Measurements from ENCODE around the gene SLC36A4. TPM values are rescaled to one million over a fixed set of nuclear protein-coding genes. Genes with fewer than 3 reads are reported as not detected.
"Not testable (repeated sequence)": the region's sequence is repeated elsewhere in the genome, so short reads cannot be mapped to it uniquely, and the experiment has no call there.

Gene SLC36A4
- total RNA-seq = 10 to 100 TPM; 18.0 to 20.2 TPM

DNA sequence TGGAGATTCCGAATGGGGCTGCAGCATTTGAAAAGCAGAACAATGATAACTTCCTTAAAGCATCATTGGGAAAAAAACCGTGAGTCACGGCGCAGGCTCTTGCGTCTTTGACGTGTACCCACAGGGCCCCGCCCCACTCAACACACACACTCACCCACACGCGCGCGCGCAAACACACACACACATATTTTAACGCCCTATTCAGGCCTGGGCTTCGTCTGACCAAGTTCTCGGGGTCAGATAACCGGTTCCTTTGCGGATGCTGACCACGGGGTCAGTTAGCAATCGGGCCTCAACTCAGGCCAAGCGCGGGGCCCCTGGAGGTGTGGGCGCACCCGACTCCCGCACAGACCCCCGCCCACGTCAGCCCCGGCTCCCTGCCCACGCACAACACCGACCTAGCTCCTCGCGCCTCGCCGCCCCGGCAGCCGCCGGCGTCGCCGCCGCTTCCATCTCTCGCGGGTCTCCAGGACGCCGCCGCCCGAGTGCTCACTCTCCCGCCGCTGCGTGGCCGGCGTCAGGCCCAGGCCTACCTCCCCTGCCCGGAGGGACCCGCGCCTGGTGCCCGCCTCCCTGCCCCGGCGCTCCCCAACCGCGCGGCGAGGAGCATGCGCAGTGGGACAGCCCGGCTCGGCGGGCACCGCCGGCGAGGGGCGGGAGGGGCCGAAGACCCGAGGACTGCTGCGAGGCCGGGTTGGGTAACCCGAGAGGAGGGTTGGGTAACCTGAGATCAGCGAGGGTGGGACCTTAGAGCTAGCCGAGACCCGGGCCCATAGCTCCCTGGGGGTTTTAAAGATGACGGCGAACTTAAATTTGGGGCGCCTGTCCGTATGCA lies at the start of gene SLC36A4:
SLC36A4 (minus strand) TSS at position 612 of the 835 bp plus-strand sequence; CDS start at position 453, 159 bp downstream.
- H3K9me3 Mint-ChIP-seq = no peaks in the 10 kb centered on the region
- H3K36me3 Mint-ChIP-seq (ENCODE audit: insufficient read depth in 2 of 2) = peaks cover 0 to 3% of the 10 kb centered on the region in 2 donors
- peak within 1 kb of the TSS; percentile 84 to 93 for H3K4me3 Mint-ChIP-seq
- H3K27me3 Mint-ChIP-seq (ENCODE audit: low read depth) = peaks cover 7% of the 10 kb centered on the region
- H3K27ac Mint-ChIP-seq = peak within 1 kb of the TSS; percentile 87
- peaks cover 21% of the 10 kb centered on the region for H3K4me1 Mint-ChIP-seq (ENCODE audit: low read depth)
- ATAC-seq (replicated peaks in 1 of 2) (peak; percentile 94), DNase-seq (peak; percentile 89 to 91)

DNA sequence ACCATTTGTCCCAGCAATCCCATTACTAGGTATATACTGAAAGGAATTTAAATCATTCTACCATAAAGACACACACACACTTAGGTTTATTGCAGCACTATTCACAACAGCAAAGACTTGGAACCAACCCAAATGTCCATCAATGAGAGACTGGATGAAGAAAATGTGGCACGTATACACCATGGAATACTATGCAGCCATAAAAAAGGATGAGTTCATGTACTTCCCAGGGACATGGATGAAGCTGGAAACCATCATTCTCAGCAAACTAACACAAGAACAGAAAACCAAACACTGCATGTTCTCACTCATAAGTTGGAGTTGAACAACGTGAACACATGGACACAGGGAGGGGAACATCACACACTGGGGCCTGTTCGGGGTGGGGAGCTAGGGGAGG lies 49.0 kb upstream of the SLC36A4 start:
- not testable (repeated sequence) for H3K36me3 Mint-ChIP-seq (ENCODE audit: insufficient read depth in 2 of 2); H3K4me1 Mint-ChIP-seq (ENCODE audit: low read depth); H3K27ac Mint-ChIP-seq; H3K9me3 Mint-ChIP-seq; DNase-seq; ATAC-seq (replicated peaks in 1 of 2); H3K4me3 Mint-ChIP-seq
- peaks cover 23% of the 10 kb centered on the region for H3K27me3 Mint-ChIP-seq (ENCODE audit: low read depth)

DNA sequence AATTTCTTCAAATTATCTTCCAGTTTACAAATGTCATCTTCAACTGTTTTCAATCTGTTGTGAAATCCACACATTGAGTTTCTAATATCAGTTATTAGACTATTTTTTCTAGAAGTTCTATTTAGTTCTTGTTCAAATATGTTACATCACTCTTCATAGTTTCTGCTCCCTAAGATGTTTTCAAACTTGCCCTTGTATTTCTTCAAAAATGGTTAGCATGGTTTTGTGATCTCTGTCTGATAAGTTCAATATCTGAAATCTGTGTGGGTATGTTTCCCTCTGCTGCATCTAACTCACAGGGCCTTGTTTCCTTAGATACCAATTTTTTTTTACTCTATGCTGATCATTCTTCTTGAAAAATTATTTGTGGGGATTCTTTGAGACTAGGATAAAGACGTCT lies 46.2 kb upstream of the SLC36A4 start:
- Mint-ChIP-seq H3K4me1 (ENCODE audit: low read depth) (no peaks in the 10 kb centered on the region), H3K27ac (peak overlapping the region; percentile 43), H3K27me3 (ENCODE audit: low read depth) (peaks cover 23% of the 10 kb centered on the region), H3K36me3 (ENCODE audit: insufficient read depth in 2 of 2) (no peaks in the 10 kb centered on the region), H3K4me3 (no peak overlapping the region), H3K9me3 (peaks cover 0 to 3% of the 10 kb centered on the region in 2 donors)
- ATAC-seq (replicated peaks in 1 of 2) = no peak
- no peak for DNase-seq

DNA sequence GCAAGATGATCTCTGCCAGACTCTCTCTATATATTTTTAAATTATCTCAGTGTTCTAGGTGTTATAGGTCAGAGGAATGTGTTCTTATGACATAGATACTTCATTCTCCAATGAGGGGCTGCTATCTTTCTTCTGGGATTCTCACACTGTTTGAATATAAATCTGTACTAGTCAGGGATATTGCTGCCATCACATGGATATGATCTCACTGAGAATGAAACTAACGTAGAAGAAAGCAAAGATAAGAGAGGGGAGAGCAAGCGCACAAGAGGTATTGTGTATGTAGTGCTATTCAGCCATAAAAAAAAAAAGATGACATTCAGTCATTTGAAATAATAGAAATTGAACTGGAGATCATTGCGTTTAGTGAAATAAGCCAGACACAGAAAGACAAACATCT lies 42.2 kb upstream of the SLC36A4 start:
- ATAC-seq (replicated peaks in 1 of 2) = no peak
- H3K4me3 Mint-ChIP-seq = no peak overlapping the region

DNA sequence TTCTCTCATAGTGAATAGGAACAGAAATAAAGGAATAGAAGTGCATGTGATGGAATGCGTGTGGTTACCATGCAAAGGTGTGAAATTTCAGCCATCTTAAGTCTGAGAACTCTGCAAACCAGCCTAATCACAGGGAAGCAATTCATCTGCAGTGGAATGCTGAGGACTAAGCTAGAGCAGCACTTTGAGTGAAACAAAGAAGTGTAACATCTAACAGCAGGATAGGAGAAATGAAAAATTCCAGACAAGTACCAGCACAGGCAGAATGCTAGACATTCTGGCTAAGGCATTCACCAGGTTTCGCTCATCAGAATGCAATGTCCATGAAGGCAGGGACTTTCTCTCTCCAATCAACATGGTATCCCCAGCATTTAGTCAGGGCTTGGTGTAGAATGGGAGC lies 41.2 kb upstream of the SLC36A4 start:
- Mint-ChIP-seq H3K27ac (no peak overlapping the region), H3K4me3 (no peak overlapping the region), H3K9me3 (no peaks in the 10 kb centered on the region), H3K36me3 (ENCODE audit: insufficient read depth in 2 of 2) (no peaks in the 10 kb centered on the region), H3K27me3 (ENCODE audit: low read depth) (peaks cover 34% of the 10 kb centered on the region), H3K4me1 (ENCODE audit: low read depth) (no peaks in the 10 kb centered on the region)
- DNase-seq (no peak), ATAC-seq (replicated peaks in 1 of 2) (no peak)

More for the DNA sequence above, 42.2 kb upstream of the SLC36A4 start:
- H3K27me3 Mint-ChIP-seq (ENCODE audit: low read depth) = peaks cover 36% of the 10 kb centered on the region
- H3K27ac Mint-ChIP-seq = no peak overlapping the region
- no peaks in the 10 kb centered on the region for H3K4me1 Mint-ChIP-seq (ENCODE audit: low read depth)
- H3K9me3 Mint-ChIP-seq = no peaks in the 10 kb centered on the region
- H3K36me3 Mint-ChIP-seq (ENCODE audit: insufficient read depth in 2 of 2) = no peaks in the 10 kb centered on the region
- no peak for DNase-seq

DNA sequence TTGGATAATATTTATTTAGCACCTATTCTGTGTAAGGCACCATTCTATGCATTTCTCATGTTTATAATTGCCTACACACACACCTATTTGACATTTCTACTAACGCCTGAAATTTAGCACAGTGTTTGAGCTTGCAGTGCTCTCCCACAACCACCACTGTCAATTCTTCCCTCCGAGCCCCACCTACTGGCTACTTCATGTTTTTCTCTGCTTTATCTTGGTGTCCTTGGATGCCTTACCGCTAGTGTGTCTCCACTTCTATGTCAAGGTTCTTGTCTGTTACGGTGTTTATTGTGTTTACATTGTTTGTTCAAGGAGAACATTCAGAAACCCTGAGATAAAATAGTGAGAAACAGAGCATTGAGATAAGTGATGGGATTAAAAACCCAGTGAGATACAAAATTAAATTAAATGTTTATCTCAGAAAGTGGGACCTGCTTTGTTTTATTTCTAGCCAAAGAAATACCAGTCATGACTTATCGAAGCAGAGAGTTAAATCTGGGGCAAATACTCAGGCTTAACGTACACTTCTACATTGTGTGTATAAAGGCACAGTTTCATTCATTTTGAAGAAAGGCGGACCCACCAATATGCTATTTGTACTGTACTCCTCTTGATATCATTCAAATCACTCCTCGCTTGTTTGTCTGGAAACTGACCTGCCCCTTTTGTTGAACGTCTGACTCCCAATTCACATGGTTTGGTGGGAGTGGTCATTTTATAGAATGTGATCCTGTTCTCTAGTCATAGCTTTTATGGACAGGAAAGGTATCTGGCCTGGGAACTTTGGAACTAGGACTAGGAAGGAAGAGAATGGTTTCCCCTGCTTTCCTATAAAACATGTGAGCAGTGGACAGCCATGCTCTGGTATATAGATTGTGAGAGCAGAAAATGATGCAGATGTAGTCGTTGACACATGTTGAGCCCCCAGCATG lies 39.2 kb upstream of the SLC36A4 start:
- Mint-ChIP-seq H3K4me1 (ENCODE audit: low read depth) (no peaks in the 10 kb centered on the region), H3K27ac (no peak overlapping the region), H3K27me3 (ENCODE audit: low read depth) (peaks cover 35% of the 10 kb centered on the region), H3K4me3 (no peak overlapping the region), H3K36me3 (ENCODE audit: insufficient read depth in 2 of 2) (no peaks in the 10 kb centered on the region), H3K9me3 (no peaks in the 10 kb centered on the region)
- DNase-seq = peak; percentile 7 to 8
- peak in 1 of 2 donors; percentile 43 for ATAC-seq (replicated peaks in 1 of 2)

- Mint-ChIP-seq H3K27ac (no peak overlapping the region), H3K4me1 (ENCODE audit: low read depth) (no peaks in the 10 kb centered on the region), H3K9me3 (no peaks in the 10 kb centered on the region), H3K27me3 (ENCODE audit: low read depth) (peaks cover 35% of the 10 kb centered on the region), H3K36me3 (ENCODE audit: insufficient read depth in 2 of 2) (no peaks in the 10 kb centered on the region), H3K4me3 (no peak overlapping the region)
- DNase-seq (peak; percentile 71 to 74), ATAC-seq (replicated peaks in 1 of 2) (peak; percentile 98 to 99)
Measured at GRCh38 chr11:93234602-93235207, 36.9 kb upstream of the SLC36A4 start.

DNA sequence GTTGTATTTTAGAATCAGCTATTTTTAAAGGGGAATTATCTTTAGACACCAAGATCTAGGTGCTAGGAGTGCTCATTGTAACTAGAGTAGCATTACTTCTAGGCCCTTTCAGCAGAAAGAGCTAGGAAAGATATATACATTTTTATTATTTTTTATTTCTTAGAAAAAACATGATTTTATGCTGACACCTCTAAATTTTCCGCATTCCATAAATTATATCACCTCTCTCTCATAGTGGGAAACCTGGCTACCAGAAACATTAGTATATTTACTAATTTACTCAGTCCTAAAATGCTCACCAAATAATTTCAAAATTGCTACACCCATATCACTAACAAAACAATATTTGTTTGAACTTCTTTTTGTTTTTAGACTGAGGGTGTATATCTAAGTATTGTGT lies 32.1 kb upstream of the SLC36A4 start:
- Mint-ChIP-seq H3K36me3 (ENCODE audit: insufficient read depth in 2 of 2) (no peaks in the 10 kb centered on the region), H3K4me1 (ENCODE audit: low read depth) (no peaks in the 10 kb centered on the region), H3K27ac (no peak overlapping the region), H3K9me3 (no peaks in the 10 kb centered on the region), H3K4me3 (no peak overlapping the region), H3K27me3 (ENCODE audit: low read depth) (peaks cover 7% of the 10 kb centered on the region)
- ATAC-seq (replicated peaks in 1 of 2) = no peak
- DNase-seq = no peak

DNA sequence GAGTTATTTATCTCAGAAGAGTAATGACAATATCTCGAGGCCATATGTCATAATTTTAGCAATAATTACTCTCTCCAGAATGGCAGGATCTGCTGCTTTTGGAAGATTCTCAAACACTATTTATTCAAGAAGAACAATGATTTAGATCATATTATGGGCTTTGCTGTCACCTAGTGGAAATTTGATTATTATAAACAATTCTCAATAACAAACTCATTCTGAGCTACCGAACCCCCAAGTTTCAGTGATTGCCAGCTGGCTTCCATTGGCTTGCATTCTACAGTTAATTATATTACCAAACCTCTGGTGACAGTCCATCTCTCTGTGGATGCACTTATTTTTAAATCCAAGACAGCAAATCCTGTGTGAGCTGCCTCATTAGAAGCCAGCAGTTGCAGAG lies 27.9 kb upstream of the SLC36A4 start:
- Mint-ChIP-seq H3K27ac (no peak overlapping the region), H3K4me3 (no peak overlapping the region), H3K27me3 (ENCODE audit: low read depth) (peaks cover 5% of the 10 kb centered on the region), H3K36me3 (ENCODE audit: insufficient read depth in 2 of 2) (no peaks in the 10 kb centered on the region), H3K9me3 (no peaks in the 10 kb centered on the region), H3K4me1 (ENCODE audit: low read depth) (no peaks in the 10 kb centered on the region)
- no peak for DNase-seq
- no peak for ATAC-seq (replicated peaks in 1 of 2)

- H3K4me1 Mint-ChIP-seq (ENCODE audit: low read depth) = no peaks in the 10 kb centered on the region
- H3K36me3 Mint-ChIP-seq (ENCODE audit: insufficient read depth in 2 of 2) = no peaks in the 10 kb centered on the region
- H3K27ac Mint-ChIP-seq = no peak overlapping the region
- ATAC-seq (replicated peaks in 1 of 2) (no peak), DNase-seq (no peak)
- peaks cover 12% of the 10 kb centered on the region for H3K27me3 Mint-ChIP-seq (ENCODE audit: low read depth)
- no peaks in the 10 kb centered on the region for H3K9me3 Mint-ChIP-seq
- no peak overlapping the region for H3K4me3 Mint-ChIP-seq
Measured at GRCh38 chr11:93221539-93221938, 23.7 kb upstream of the SLC36A4 start.

GRCh38 chr11:93220078-93220477 lies 22.3 kb upstream of the SLC36A4 start:
- Mint-ChIP-seq H3K36me3 (ENCODE audit: insufficient read depth in 2 of 2) (no peaks in the 10 kb centered on the region), H3K27me3 (ENCODE audit: low read depth) (peaks cover 12% of the 10 kb centered on the region), H3K4me3 (no peak overlapping the region), H3K27ac (no peak overlapping the region), H3K9me3 (no peaks in the 10 kb centered on the region), H3K4me1 (ENCODE audit: low read depth) (no peaks in the 10 kb centered on the region)
- DNase-seq (no peak), ATAC-seq (replicated peaks in 1 of 2) (no peak)

GRCh38 chr11:93219440-93219839 lies 21.6 kb upstream of the SLC36A4 start:
- Mint-ChIP-seq H3K4me1 (ENCODE audit: low read depth) (no peaks in the 10 kb centered on the region), H3K27me3 (ENCODE audit: low read depth) (peaks cover 12% of the 10 kb centered on the region), H3K9me3 (no peaks in the 10 kb centered on the region), H3K36me3 (ENCODE audit: insufficient read depth in 2 of 2) (no peaks in the 10 kb centered on the region), H3K27ac (no peak overlapping the region), H3K4me3 (no peak overlapping the region)
- ATAC-seq (replicated peaks in 1 of 2) (no peak), DNase-seq (no peak)

Data from activated T-cell treated with anti-CD3 and anti-CD28 coated beads, Interleukin-2, amount 50 U/mL, for 72 hours (primary cell).